HUES64 (cell line): ENCODE data around the gene RAD23B.

ENCODE experiments used
- H3K27ac ChIP-seq: 2 replicates; pipeline ENCODE4 v1.7.0; 2013; ENCODE audit warnings: low read depth, low read length, inconsistent platforms
- H3K27me3 ChIP-seq: 2 replicates; pipeline ENCODE4 v1.6.1; 2013; ENCODE audit warnings: mild to moderate bottlenecking, low read length; ENCODE audit not compliant: insufficient read depth
- H3K36me3 ChIP-seq: 2 replicates; pipeline ENCODE4 v1.6.1; 2013; ENCODE audit warnings: mild to moderate bottlenecking, low read length; ENCODE audit not compliant: insufficient read depth
- H3K4me1 ChIP-seq: 2 replicates; pipeline ENCODE4 v1.6.1; 2013; ENCODE audit warnings: mild to moderate bottlenecking, low read length, moderate library complexity; ENCODE audit not compliant: insufficient read depth
- H3K4me3 ChIP-seq: 2 replicates; pipeline ENCODE4 v1.5.1; 2013; ENCODE audit warnings: mild to moderate bottlenecking, low read length, moderate library complexity
- H3K9ac ChIP-seq: 2 replicates; pipeline ENCODE4 v1.6.1; 2013; ENCODE audit warnings: mild to moderate bottlenecking, low read depth, low read length
- H3K9me3 ChIP-seq: 2 replicates; pipeline ENCODE4 v1.6.1; 2013; ENCODE audit warnings: low read depth, low read length; ENCODE audit not compliant: insufficient read depth
- whole genome bisulfite sequencing: fragments of 150-250, 120-280 bp; methylation state at CpG from one replicate; pipeline ENCODE4 v1.1.7; 2013; ENCODE audit warnings: missing lambda C conversion rate; 5-methylcytosine and 5-hydroxymethylcytosine counted together

Gene RAD23B

GRCh38 chr9:107337676-107338590 lies 54.9 kb downstream of the RAD23B start:
- H3K27ac ChIP-seq, result no peak overlapping the region; the same call in 1 of the 2 replicates
- no peaks in the 10 kb centered on the region for H3K4me1 ChIP-seq
- no peak overlapping the region for H3K4me3 ChIP-seq
- H3K9ac ChIP-seq, result no peak overlapping the region
- no peaks in the 10 kb centered on the region for H3K27me3 ChIP-seq
- no peaks in the 10 kb centered on the region for H3K9me3 ChIP-seq
- 87% methylated on average over 16 of the region's 16 CpGs for WGBS
- H3K36me3 ChIP-seq, result peaks cover 32% of the 10 kb centered on the region

DNA sequence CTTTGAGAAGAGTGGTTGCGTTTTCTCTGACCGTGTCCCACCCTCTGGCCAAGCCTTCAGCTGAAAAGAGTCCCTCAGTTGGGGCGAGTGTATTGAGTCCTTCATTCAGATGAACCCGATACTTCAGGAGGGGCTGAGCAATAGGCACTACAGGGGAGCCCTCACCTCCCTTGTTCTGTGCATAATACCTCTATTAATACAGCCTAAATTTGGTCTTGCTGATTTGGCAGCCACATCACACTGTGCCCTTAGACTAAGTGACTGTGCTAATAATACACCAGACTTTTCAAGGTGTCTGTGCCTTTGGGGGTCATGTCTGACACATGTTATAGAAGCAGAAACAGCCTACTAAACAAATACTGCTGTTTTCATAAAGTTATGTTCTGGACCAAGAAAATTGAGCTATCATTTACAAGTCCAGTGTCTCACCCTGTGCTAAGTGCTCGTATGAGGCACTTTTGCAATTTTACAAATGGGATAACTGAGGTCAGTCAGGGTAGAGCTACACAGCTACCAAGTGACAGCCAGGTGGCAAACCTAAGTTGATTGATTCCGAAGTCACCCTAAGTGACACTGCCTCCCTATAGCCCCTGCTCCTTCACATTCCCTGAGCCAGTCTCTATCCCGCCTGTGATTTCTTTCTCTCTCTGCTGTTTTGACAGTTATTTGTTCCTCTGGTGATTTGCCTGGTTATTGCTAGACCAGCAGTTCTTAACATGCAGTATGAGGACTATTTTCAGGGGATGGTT lies 56.0 kb downstream of the RAD23B start:
- no peaks in the 10 kb centered on the region for H3K9me3 ChIP-seq
- peaks cover 21% of the 10 kb centered on the region for H3K36me3 ChIP-seq
- H3K4me3 ChIP-seq, result no peak overlapping the region
- WGBS, result 91% methylated on average over 7 of the region's 7 CpGs
- H3K27ac ChIP-seq, result no peak overlapping the region
- no peak overlapping the region for H3K9ac ChIP-seq
- no peaks in the 10 kb centered on the region for H3K4me1 ChIP-seq
- H3K27me3 ChIP-seq, result no peaks in the 10 kb centered on the region

GRCh38 chr9:107340920-107341632 lies 58.0 kb downstream of the RAD23B start:
- Histone ChIP-seq H3K27ac (no peak overlapping the region), H3K27me3 (no peaks in the 10 kb centered on the region), H3K36me3 (peaks cover 9% of the 10 kb centered on the region; the same call in 1 of the 2 replicates), H3K4me1 (no peaks in the 10 kb centered on the region), H3K9me3 (no peaks in the 10 kb centered on the region), H3K9ac (no peak overlapping the region), H3K4me3 (no peak overlapping the region)
- 61% methylated on average over 17 of the region's 18 CpGs for WGBS

GRCh38 chr9:107342476-107343161 lies 59.5 kb downstream of the RAD23B start:
- H3K27ac ChIP-seq, result no peak overlapping the region
- H3K27me3 ChIP-seq, result no peaks in the 10 kb centered on the region
- no peaks in the 10 kb centered on the region for H3K4me1 ChIP-seq
- no peak overlapping the region for H3K9ac ChIP-seq
- no peak overlapping the region for H3K4me3 ChIP-seq
- WGBS, result 94% methylated on average over 6 of the region's 6 CpGs
- no peaks in the 10 kb centered on the region for H3K9me3 ChIP-seq
- peaks cover 9% of the 10 kb centered on the region; the same call in 1 of the 2 replicates for H3K36me3 ChIP-seq

DNA sequence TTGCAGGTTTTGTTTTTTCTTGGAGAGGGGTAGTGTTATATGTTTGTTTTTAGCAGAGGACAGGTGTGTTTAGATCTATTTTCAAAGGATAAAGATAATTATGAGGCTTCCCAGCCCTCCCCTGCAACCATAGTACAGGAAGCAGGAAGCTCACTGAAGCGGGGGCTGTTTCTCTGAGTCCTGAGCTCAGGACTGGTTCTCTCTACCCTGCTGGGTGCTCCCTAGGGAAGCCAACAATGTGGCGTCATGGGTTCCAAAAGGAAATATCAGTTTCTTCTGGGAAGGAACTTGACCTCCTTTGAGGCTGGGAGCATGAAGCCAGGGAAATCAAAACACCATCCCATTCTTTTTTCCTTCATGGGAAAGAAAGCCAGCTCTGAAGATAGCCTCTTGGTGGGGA lies 62.2 kb downstream of the RAD23B start:
- Histone ChIP-seq H3K4me3 (no peak overlapping the region), H3K27ac (no peak overlapping the region), H3K9ac (no peak overlapping the region), H3K4me1 (no peaks in the 10 kb centered on the region), H3K9me3 (no peaks in the 10 kb centered on the region), H3K36me3 (no peaks in the 10 kb centered on the region), H3K27me3 (no peaks in the 10 kb centered on the region)
- WGBS, result 63% methylated on average over 2 of the region's 2 CpGs

DNA sequence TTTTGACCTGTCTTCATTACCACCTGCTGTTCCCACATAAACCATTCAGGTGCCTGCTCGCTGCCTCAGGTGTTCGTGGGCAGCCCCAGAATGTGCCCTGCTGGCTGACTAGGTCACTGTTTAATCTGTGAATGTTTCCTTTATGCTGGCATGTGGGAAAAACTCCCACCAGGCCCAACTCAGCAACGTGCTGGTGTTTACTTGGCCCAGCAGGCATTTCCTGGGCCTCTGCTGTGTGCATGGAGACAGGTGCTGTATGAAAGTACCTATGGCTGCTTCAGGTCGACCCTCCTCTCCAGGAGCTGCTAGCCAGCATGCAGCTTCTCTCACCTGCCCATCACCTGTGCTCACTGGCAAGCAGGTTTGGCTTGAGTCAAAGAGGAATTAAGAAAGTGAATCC lies 65.8 kb downstream of the RAD23B start:
- H3K27ac ChIP-seq, result no peak overlapping the region
- no peaks in the 10 kb centered on the region for H3K27me3 ChIP-seq
- 42% methylated on average over 4 of the region's 4 CpGs for WGBS
- H3K36me3 ChIP-seq, result no peaks in the 10 kb centered on the region
- no peaks in the 10 kb centered on the region for H3K9me3 ChIP-seq
- H3K9ac ChIP-seq, result no peak overlapping the region
- H3K4me1 ChIP-seq, result no peaks in the 10 kb centered on the region
- no peak overlapping the region for H3K4me3 ChIP-seq

GRCh38 chr9:107350443-107350842 lies 67.4 kb downstream of the RAD23B start:
- Histone ChIP-seq H3K27me3 (no peaks in the 10 kb centered on the region), H3K4me3 (no peak overlapping the region), H3K9me3 (no peaks in the 10 kb centered on the region), H3K27ac (no peak overlapping the region), H3K9ac (no peak overlapping the region), H3K4me1 (no peaks in the 10 kb centered on the region), H3K36me3 (no peaks in the 10 kb centered on the region)

- no peaks in the 10 kb centered on the region for H3K36me3 ChIP-seq
- WGBS, result 92% methylated on average over 6 of the region's 6 CpGs
Measured at GRCh38 chr9:107351382-107352045, 68.4 kb downstream of the RAD23B start.

GRCh38 chr9:107355394-107355793 lies 72.3 kb downstream of the RAD23B start:
- Histone ChIP-seq H3K27me3 (no peaks in the 10 kb centered on the region), H3K4me3 (no peak overlapping the region), H3K4me1 (no peaks in the 10 kb centered on the region), H3K27ac (no peak overlapping the region), H3K9ac (no peak overlapping the region), H3K9me3 (no peaks in the 10 kb centered on the region), H3K36me3 (no peaks in the 10 kb centered on the region)
- 93% methylated on average over 3 of the region's 3 CpGs for WGBS

More at GRCh38 chr9:107351382-107352045, 68.4 kb downstream of the RAD23B start:
- H3K9me3 ChIP-seq, result no peaks in the 10 kb centered on the region
- no peak overlapping the region for H3K9ac ChIP-seq
- no peaks in the 10 kb centered on the region for H3K4me1 ChIP-seq
- H3K4me3 ChIP-seq, result no peak overlapping the region
- H3K27me3 ChIP-seq, result no peaks in the 10 kb centered on the region
- H3K27ac ChIP-seq, result no peak overlapping the region

DNA sequence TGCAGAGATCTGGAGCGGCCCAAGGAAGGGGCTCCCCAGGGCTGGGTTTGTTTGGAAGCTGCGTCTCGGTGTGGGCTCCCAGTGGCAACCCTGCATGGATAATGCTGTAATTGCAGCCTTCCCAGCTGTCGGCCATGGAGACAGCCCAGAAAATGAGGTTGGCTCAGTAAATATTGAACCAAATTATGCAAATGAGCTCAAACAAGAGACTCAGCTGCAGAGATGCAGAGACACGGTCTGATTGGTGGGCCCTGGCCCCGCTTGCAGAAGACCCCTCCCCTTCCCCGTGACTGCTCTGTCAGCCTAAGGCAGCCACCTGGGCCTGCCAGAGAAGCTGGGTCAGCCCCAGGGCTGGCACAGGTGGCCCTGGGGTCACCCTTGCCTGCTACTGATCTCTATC lies 75.9 kb downstream of the RAD23B start:
- 86% methylated on average over 7 of the region's 7 CpGs for WGBS
- Histone ChIP-seq H3K4me3 (no peak overlapping the region), H3K9me3 (no peaks in the 10 kb centered on the region), H3K9ac (no peak overlapping the region), H3K27ac (no peak overlapping the region), H3K27me3 (no peaks in the 10 kb centered on the region), H3K36me3 (no peaks in the 10 kb centered on the region), H3K4me1 (peaks cover 6% of the 10 kb centered on the region)
